ENCODE results near the gene DNAJA4. TPM values are rescaled to one million over a fixed set of nuclear protein-coding genes. Genes with fewer than 3 reads are reported as not detected.
A peak's percentile ranks its signal among the peaks of the same experiment; 100 is the strongest.

The DNAJA4 gene
- total and polyA plus RNA-seq, 9 of the 15 experiments (the other 6 are each of a cell fraction or from before 2014, with no cell fraction given) = 0.11 to 1.0 (median 0.16) TPM; not detected in 4

GRCh38 chr15:78306176-78306774 lies 41.9 kb downstream of the DNAJA4 start:
- H3K36me3 ChIP-seq (ENCODE audit: control insufficient read depth, insufficient read depth, low read length) = no peaks in the 10 kb centered on the region
- H3K4me1 ChIP-seq (replicated peaks in 1 of 2; ENCODE audit: control insufficient read depth in 2 of 2, insufficient read depth in 2 of 2, low read length in 2 of 2) = peaks cover 40 to 46% of the 10 kb centered on the region in 2 experiments
- in situ Hi-C loops (cut with MboI) (no loop called here), intact Hi-C loops (cut with micrococcal nuclease) (loop anchor here (5.0 kb wide), 1 partner anchor 311 kb away; no protein-coding TSS in a partner anchor)
- DNase-seq (ENCODE audit: extremely low read depth in 1 of 4, low spot score in 3 of 4) = peak; percentile 68 to 86 (median 72)
- peak; percentile 10; the same call in 2 of the 3 replicates for ATAC-seq
- POLR2A ChIA-PET = interaction anchor here (0.6 to 1.9 kb wide), 5 partner anchors 12 to 1113 kb away, joined by 3 to 6 read pairs (median 3); partner anchors contain the start of gene PSMA4
- BruUV-seq (replicated peaks) = no TSS peak
- peak overlapping the region; percentile 55 to 87 for H3K9ac ChIP-seq (ENCODE audit: insufficient read depth in 1 of 2, low read depth in 2 of 2, low read length in 2 of 2)
- no peaks in the 10 kb centered on the region for H3K9me3 ChIP-seq (replicated peaks; ENCODE audit: control insufficient read depth, insufficient read depth, low read depth, low read length)
- 4% methylated on average over 3 of the region's 3 CpGs for WGBS (ENCODE audit: insufficient coverage, low coverage, missing lambda C conversion rate)
- H3K27me3 ChIP-seq (ENCODE audit: control insufficient read depth in 2 of 2, insufficient read depth in 2 of 2, low read length in 2 of 2) = no peaks in the 10 kb centered on the region
- H3K4me2 ChIP-seq (ENCODE audit: insufficient read depth, low read length) = peak overlapping the region; percentile 67
- peak overlapping the region; percentile 75 for H2AFZ ChIP-seq (ENCODE audit: low read depth, low read length)
- peak; percentile 95 for FAIRE-seq
- peak overlapping the region; percentile 67 for H3K27ac ChIP-seq (ENCODE audit: extremely low read depth, low read depth, low read length)
- H3K9me1 ChIP-seq (ENCODE audit: control insufficient read depth, insufficient read depth, low read length) = no peaks in the 10 kb centered on the region
- H3K4me3 ChIP-seq = no peak overlapping the region
- no peaks in the 10 kb centered on the region for H4K20me1 ChIP-seq (replicated peaks; ENCODE audit: control insufficient read depth, insufficient read depth, low read length)
- CTCF ChIA-PET (ENCODE audit: low intra/inter-chr PET ratio) = no interaction called here
- H3K79me2 ChIP-seq (ENCODE audit: control insufficient read depth, insufficient read depth, low read length) = no peaks in the 10 kb centered on the region; the same call in 1 of the 3 replicates
- peak; percentile 67 for TF ChIP-seq MAFK (IDR thresholded peaks at IDR 0.05; ENCODE audit: low read length)
- no peak for TF ChIP-seq KLF6 (CRISPR knock-in tag; IDR thresholded peaks at IDR 0.05; ENCODE audit: borderline replicate concordance)
- TF ChIP-seq TCF3 (CRISPR knock-in tag; IDR thresholded peaks at IDR 0.05) = peak; percentile 32; the same call in 1 of the 2 replicates
- no peak for TF ChIP-seq ATF4 (CRISPR knock-in tag; IDR thresholded peaks at IDR 0.05)
- no peak for TF ChIP-seq NRF1 (conservative IDR thresholded peaks at IDR 0.05 in 1 of 2, IDR thresholded peaks at IDR 0.05 in 1 of 2)
- peak; percentile 89 to 97 for TF ChIP-seq KDM1A (IDR thresholded peaks at IDR 0.05)
- TF ChIP-seq RBFOX2 (IDR thresholded peaks at IDR 0.05; ENCODE audit: low read depth, low read length) = 0 out of 2 replicates have a peak, but pooled peaks have one; percentile 24
- TF ChIP-seq ATF7 (IDR thresholded peaks at IDR 0.05) = peak; percentile 45
- TF ChIP-seq CTBP1 (IDR thresholded peaks at IDR 0.05; ENCODE audit: borderline replicate concordance) = peak; percentile 60; the same call in 1 of the 2 replicates
- no peak for TF ChIP-seq RBM17 (IDR thresholded peaks at IDR 0.05; ENCODE audit: borderline replicate concordance, low read depth, low read length)
- TF ChIP-seq ZNF589 (CRISPR knock-in tag; IDR thresholded peaks at IDR 0.05; ENCODE audit: low read depth) = 0 out of 2 replicates have a peak, but pooled peaks have one; percentile 70
- TF ChIP-seq ETV1 (tag; conservative IDR thresholded peaks at IDR 0.05; ENCODE audit: low read depth) = peak; percentile 64
- no peak for TF ChIP-seq TAF1 (IDR thresholded peaks at IDR 0.05; ENCODE audit: control insufficient read depth, extremely low read depth, insufficient read depth, low read length, severe bottlenecking)
- peak; percentile 63; the same call in 1 of the 2 replicates for TF ChIP-seq EHMT2 (IDR thresholded peaks at IDR 0.05)
- TF ChIP-seq PHF20 (IDR thresholded peaks at IDR 0.05; ENCODE audit: partially characterized antibody) = peak; percentile 86
- TF ChIP-seq ETV5 (CRISPR knock-in tag; IDR thresholded peaks at IDR 0.05; ENCODE audit: low read depth) = peak; percentile 63
- TF ChIP-seq ETS2 (tag; IDR thresholded peaks at IDR 0.05; ENCODE audit: borderline replicate concordance, poor library complexity, severe bottlenecking) = no peak
- TF ChIP-seq ZNF24 (IDR thresholded peaks at IDR 0.05) = peak; percentile 37; the same call in 1 of the 2 replicates
- no peak for TF ChIP-seq MITF (IDR thresholded peaks at IDR 0.05)

Data from K562 (cell line).